Esophagus muscularis mucosa (tissue), 4 donors: Measurements from ENCODE around the gene ARSG. TPM values are rescaled to one million over a fixed set of nuclear protein-coding genes. Genes with fewer than 3 reads are reported as not detected.

ENCODE experiments used
- DNase-seq: peaks from one replicate; pipeline ENCODE4 v3.0.0-alpha.2; 2017; ENCODE audit errors: extremely low spot score
- H3K27ac ChIP-seq, 4 donors: fragments of 200-600 bp; sonication (generic); replicated peaks in 1 of 4; 1 replicate in 3 of 4; 2 replicates in 1 of 4; pipeline ENCODE4 v1.5.1; 2016 to 2019; ENCODE audit warnings: mild to moderate bottlenecking in 1 of 4
- H3K27me3 ChIP-seq, 4 donors: fragments of 200-600 bp; sonication (generic); one replicate each; pipeline versions ENCODE4 v1.5.1 to v1.6.0; 2016 to 2019
- H3K36me3 ChIP-seq, 4 donors: fragments of 200-600 bp; sonication (generic); one replicate each; pipeline ENCODE4 v1.5.1; 2016 to 2019
- H3K4me1 ChIP-seq, 4 donors: fragments of 200-600 bp; sonication (generic); one replicate each; pipeline ENCODE4 v1.5.1; 2016 to 2019
- H3K4me3 ChIP-seq, 4 donors: fragments of 200-600 bp; sonication (generic); 1 replicate in 2 of 4; 2 replicates in 2 of 4; pipeline ENCODE4 v1.5.1; 2016 to 2019; ENCODE audit warnings: mild to moderate bottlenecking in 4 of 4, moderate library complexity in 1 of 4
- H3K9me3 ChIP-seq, 4 donors: fragments of 200-600 bp; sonication (generic); 1 replicate in 3 of 4; 2 replicates in 1 of 4; pipeline ENCODE4 v1.5.1; 2016 to 2019
- CTCF ChIP-seq, 3 experiments: fragments of 200-600 bp in 2 of 3; fragments of 450-650 bp in 1 of 3; sonication (generic) in 2 of 3; IDR thresholded peaks; one replicate each; pipeline ENCODE4 v1.5.1; 2017 to 2019; ENCODE audit warnings: antibody characterized with exemption in 3 of 3, mild to moderate bottlenecking in 2 of 3, moderate library complexity in 1 of 3
- EP300 ChIP-seq: sonication (generic); formaldehyde crosslinking; IDR thresholded peaks from one replicate; pipeline ENCODE4 v1.6.1; 2017; ENCODE audit warnings: antibody characterized with exemption
- POLR2A ChIP-seq: fragments of 450-650 bp; IDR thresholded peaks from one replicate; pipeline ENCODE4 v1.6.1; 2017; ENCODE audit warnings: antibody characterized with exemption, moderate library complexity, mild to moderate bottlenecking, low read depth
- POLR2AphosphoS5 ChIP-seq, 2 donors: sonication (generic); formaldehyde crosslinking; IDR thresholded peaks; one replicate each; pipeline ENCODE4 v1.6.1; 2017; ENCODE audit warnings: antibody characterized with exemption in 2 of 2
- WGBS: methylation state at CpG from one replicate; pipeline ENCODE4 v1.1.5; 2018; 5-methylcytosine and 5-hydroxymethylcytosine counted together
- intact Hi-C: fragments of 100-400 bp; cut with DNase I; formaldehyde crosslinking; loops from one replicate; pipeline ENCODE4 v1.15.1; 2023
- total RNA-seq, 4 donors: library from RNA; depleted of rRNA; stranded (reverse); fragments of >200 nt; gene quantifications; one replicate each; pipeline versions ENCODE4 v1.1.0 to v1.2.1, GENCODE V29; 2016

ARSG gene
- total RNA-seq, 4 donors from 2014 or later: 1.7 to 4.9 (median 2.8) TPM

GRCh38 chr17:68433911-68434508, 142.7 kb downstream of the ARSG start:
- no peaks in the 10 kb centered on the region for H3K9me3 ChIP-seq
- H3K4me1 ChIP-seq: peaks cover 18 to 23% (median 20%) of the 10 kb centered on the region in 4 donors
- no peak for DNase-seq
- TF ChIP-seq POLR2A (no peak), POLR2AphosphoS5 (IDR thresholded peaks at IDR 0.05) (no peak), CTCF (IDR thresholded peaks at IDR 0.05) (no peak), EP300 (no peak)
- H3K27ac ChIP-seq: no peak overlapping the region
- no peak overlapping the region for H3K4me3 ChIP-seq
- WGBS: 92% methylated on average over 11 of the region's 12 CpGs
- peaks cover 51 to 85% (median 75%) of the 10 kb centered on the region in 4 donors for H3K36me3 ChIP-seq
- no peaks in the 10 kb centered on the region for H3K27me3 ChIP-seq
- intact Hi-C loops: loop anchor here (10.0 kb wide), 1 partner anchor 169 kb away; no protein-coding TSS in a partner anchor

- 89% methylated on average over 6 of the region's 6 CpGs for WGBS
- Histone ChIP-seq H3K27ac (no peak overlapping the region), H3K27me3 (no peaks in the 10 kb centered on the region), H3K4me3 (no peak overlapping the region), H3K4me1 (peaks cover 22 to 28% (median 27%) of the 10 kb centered on the region in 4 donors), H3K36me3 (peaks cover 39 to 80% (median 63%) of the 10 kb centered on the region in 4 donors), H3K9me3 (no peaks in the 10 kb centered on the region)
- TF ChIP-seq POLR2A (no peak), CTCF (IDR thresholded peaks at IDR 0.05) (no peak), EP300 (no peak), POLR2AphosphoS5 (IDR thresholded peaks at IDR 0.05) (no peak)
- DNase-seq: no peak
- intact Hi-C loops: loop anchor here (10.0 kb wide), 1 partner anchor 171 kb away; no protein-coding TSS in a partner anchor
Observed at GRCh38 chr17:68435361-68435760, 144.1 kb downstream of the ARSG start.

- 67% methylated on average over 20 of the region's 20 CpGs for WGBS
- TF ChIP-seq POLR2A (no peak), CTCF (IDR thresholded peaks at IDR 0.05) (peak; percentile 85 to 95 (median 87)), POLR2AphosphoS5 (IDR thresholded peaks at IDR 0.05) (no peak), EP300 (no peak)
- H3K9me3 ChIP-seq: no peaks in the 10 kb centered on the region
- H3K4me3 ChIP-seq: no peak overlapping the region
- H3K27ac ChIP-seq: no peak overlapping the region
- peaks cover 32 to 78% (median 55%) of the 10 kb centered on the region in 4 donors for H3K36me3 ChIP-seq
- H3K4me1 ChIP-seq: peaks cover 30 to 36% (median 34%) of the 10 kb centered on the region in 4 donors
- intact Hi-C loops: loop anchor here (10.0 kb wide), 1 partner anchor 171 kb away; no protein-coding TSS in a partner anchor
- peak; percentile 94 for DNase-seq
- H3K27me3 ChIP-seq: no peaks in the 10 kb centered on the region
Observed at GRCh38 chr17:68435876-68436842, 144.9 kb downstream of the ARSG start.

GRCh38 chr17:68437979-68438822, 146.9 kb downstream of the ARSG start:
- no peaks in the 10 kb centered on the region for H3K27me3 ChIP-seq
- H3K27ac ChIP-seq: peak overlapping the region in 3 of 4 donors; percentile 30 to 50 (median 36)
- WGBS: 78% methylated on average over 14 of the region's 14 CpGs
- H3K36me3 ChIP-seq: peaks cover 23 to 67% (median 39%) of the 10 kb centered on the region in 4 donors
- H3K4me1 ChIP-seq: peaks cover 50 to 55% (median 54%) of the 10 kb centered on the region in 4 donors
- H3K9me3 ChIP-seq: no peaks in the 10 kb centered on the region
- no peak overlapping the region for H3K4me3 ChIP-seq
- no peak for DNase-seq
- intact Hi-C loops: loop anchor here (10.0 kb wide), 1 partner anchor 173 kb away; no protein-coding TSS in a partner anchor
- TF ChIP-seq CTCF (IDR thresholded peaks at IDR 0.05) (no peak), EP300 (no peak), POLR2AphosphoS5 (IDR thresholded peaks at IDR 0.05) (peak in 1 of 2 donors; percentile 32), POLR2A (no peak)
